GM21526 (cell line): ENCODE measurements around the gene B4GALNT3.

ENCODE experiments used
- ATAC-seq: cut with Tn5 transposase; IDR thresholded peaks from one replicate; pipeline ENCODE4 v1.9.1; 2021; ENCODE audit warnings: moderate library complexity; ENCODE audit not compliant: unreplicated experiment, low FRiP score

B4GALNT3 gene

GRCh38 chr12:466762-467161, 7.0 kb downstream of the B4GALNT3 start:
- no peak for ATAC-seq

GRCh38 chr12:467591-467990, 7.9 kb downstream of the B4GALNT3 start:
- ATAC-seq: no peak

- ATAC-seq: no peak
Measured at GRCh38 chr12:468671-469389, 9.1 kb downstream of the B4GALNT3 start.

GRCh38 chr12:470133-470532, 10.4 kb downstream of the B4GALNT3 start:
- no peak for ATAC-seq

GRCh38 chr12:473198-473597, 13.5 kb downstream of the B4GALNT3 start:
- ATAC-seq: no peak

GRCh38 chr12:473863-474577, 14.3 kb downstream of the B4GALNT3 start:
- ATAC-seq: no peak

GRCh38 chr12:475286-475685, 15.5 kb downstream of the B4GALNT3 start:
- ATAC-seq: no peak

GRCh38 chr12:479161-479560, 19.4 kb downstream of the B4GALNT3 start:
- no peak for ATAC-seq

GRCh38 chr12:480831-481816, 21.4 kb downstream of the B4GALNT3 start:
- no peak for ATAC-seq

- no peak for ATAC-seq
Measured at GRCh38 chr12:482061-482460, 22.3 kb downstream of the B4GALNT3 start.

GRCh38 chr12:484096-484495, 24.4 kb downstream of the B4GALNT3 start:
- no peak for ATAC-seq

GRCh38 chr12:490260-490659, 30.5 kb downstream of the B4GALNT3 start:
- no peak for ATAC-seq

GRCh38 chr12:495466-495865, 35.7 kb downstream of the B4GALNT3 start:
- ATAC-seq: no peak

GRCh38 chr12:496736-497135, 37.0 kb downstream of the B4GALNT3 start:
- no peak for ATAC-seq

- ATAC-seq: no peak
Measured at GRCh38 chr12:497501-498160, 37.9 kb downstream of the B4GALNT3 start.

- no peak for ATAC-seq
Measured at GRCh38 chr12:499837-500458, 40.2 kb downstream of the B4GALNT3 start.

GRCh38 chr12:501722-502447, 42.1 kb downstream of the B4GALNT3 start:
- no peak for ATAC-seq

GRCh38 chr12:503111-503761, 43.5 kb downstream of the B4GALNT3 start:
- no peak for ATAC-seq

- no peak for ATAC-seq
Measured at GRCh38 chr12:505221-505620, 45.5 kb downstream of the B4GALNT3 start.
